SK-N-SH (cell line): ENCODE results near the gene TFB2M. TPM values are rescaled to one million over a fixed set of nuclear protein-coding genes. Genes with fewer than 3 reads are reported as not detected.

Experiments used
- CTCF ChIA-PET: fragments of 300-600, 350-600 bp; formaldehyde crosslinking; extraction: SDS; loops from one replicate; lab custom pipeline; 2021; lab: Yijun Ruan, JAX
- POLR2A ChIA-PET: fragments of 350-600 bp; sonication (Branson Sonifier 250); formaldehyde crosslinking; extraction: SDS; loops from one replicate; lab custom pipeline; 2020; ENCODE audit warnings: antibody characterized with exemption, inconsistent platforms; lab: Yijun Ruan, JAX
- DNase-seq: peaks from one replicate; pipeline ENCODE4 v3.0.0; 2012
- H2AFZ ChIP-seq: fragments of 200-600 bp; sonication (generic); 2 replicates; pipeline ENCODE4 v1.8.1; 2016; ENCODE audit warnings: antibody characterized with exemption, mild to moderate bottlenecking, low read depth
- H3F3A ChIP-seq: fragments of 200-600 bp; sonication (generic); replicated peaks from 2 replicates; pipeline ENCODE3; 2016; ENCODE audit warnings: antibody characterized with exemption, mild to moderate bottlenecking; ENCODE audit not compliant: insufficient read depth
- H3K27ac ChIP-seq, 2 experiments: fragments of 200-500 bp in 1 of 2; fragments of 200-600 bp in 1 of 2; sonication (Bioruptor generic) in 1 of 2; sonication (generic), shearing (Covaris generic) in 1 of 2; 2 replicates each; pipeline versions ENCODE4 v1.5.1 to v1.6.1; 2014 to 2016; ENCODE audit warnings: low read depth in 2 of 2, inconsistent platforms in 1 of 2, low read length in 1 of 2, mild to moderate bottlenecking in 1 of 2, mixed read lengths in 1 of 2
- H3K27me3 ChIP-seq: fragments of 200-600 bp; sonication (generic), shearing (Covaris generic); 2 replicates; pipeline ENCODE4 v1.6.1; 2016; ENCODE audit warnings: mixed run types; ENCODE audit not compliant: insufficient read depth
- H3K36me3 ChIP-seq, 2 experiments: fragments of 200-500 bp in 1 of 2; fragments of 200-600 bp in 1 of 2; sonication (Bioruptor generic) in 1 of 2; sonication (generic) in 1 of 2; replicated peaks in 1 of 2; 2 replicates each; pipeline versions ENCODE3 to v1.5.1; 2014 to 2016; ENCODE audit warnings: low read length in 1 of 2, mild to moderate bottlenecking in 1 of 2; ENCODE audit not compliant: insufficient read depth in 2 of 2, control insufficient read depth in 1 of 2
- H3K4me1 ChIP-seq, 2 experiments: fragments of 200-500 bp in 1 of 2; fragments of 200-600 bp in 1 of 2; sonication (Bioruptor generic) in 1 of 2; sonication (generic), shearing (Covaris generic) in 1 of 2; 2 replicates each; pipeline versions ENCODE4 v1.5.1 to v1.6.1; 2014 to 2016; ENCODE audit warnings: low read depth in 1 of 2, low read length in 1 of 2, mixed run types in 1 of 2; ENCODE audit not compliant: insufficient read depth in 2 of 2, control insufficient read depth in 1 of 2
- H3K4me2 ChIP-seq: fragments of 200-600 bp; sonication (generic), shearing (Covaris generic); 2 replicates; pipeline ENCODE4 v1.6.1; 2017; ENCODE audit warnings: mixed run types
- H3K4me3 ChIP-seq, 2 experiments: fragments of 200-500 bp in 1 of 2; fragments of 200-600 bp in 1 of 2; sonication (Bioruptor generic) in 1 of 2; sonication (generic), shearing (Covaris generic) in 1 of 2; 2 replicates each; pipeline versions ENCODE4 v1.5.1 to v1.8.1; 2014 to 2016; ENCODE audit warnings: low read depth in 2 of 2, inconsistent platforms in 1 of 2, low read length in 1 of 2, mild to moderate bottlenecking in 1 of 2, mixed read lengths in 1 of 2, moderate library complexity in 1 of 2
- H3K79me2 ChIP-seq: fragments of 200-600 bp; sonication (generic); 2 replicates; pipeline ENCODE4 v1.8.1; 2017; ENCODE audit warnings: mild to moderate bottlenecking; ENCODE audit not compliant: insufficient read depth
- H3K9ac ChIP-seq: fragments of 200-600 bp; sonication (generic); 2 replicates; pipeline ENCODE4 v1.6.1; 2017; ENCODE audit warnings: mixed run types
- H3K9me2 ChIP-seq: fragments of 200-600 bp; sonication (generic); 2 replicates; pipeline ENCODE4 v1.6.1; 2017; ENCODE audit warnings: mixed run types
- H3K9me3 ChIP-seq: fragments of 200-600 bp; sonication (generic); 2 replicates; pipeline ENCODE4 v1.6.1; 2017; ENCODE audit warnings: mixed run types, mild to moderate bottlenecking, moderate library complexity
- H4K20me1 ChIP-seq: fragments of 200-600 bp; sonication (generic); 2 replicates; pipeline ENCODE4 v1.6.1; 2017; ENCODE audit warnings: mild to moderate bottlenecking, mixed run types; ENCODE audit not compliant: insufficient read depth
- EP300 ChIP-seq, 2 experiments: IDR thresholded peaks; 2 replicates each; pipeline versions ENCODE4 v1.4.0 to v1.6.1; 2012; ENCODE audit warnings: borderline replicate concordance in 1 of 2, low read depth in 1 of 2, low read length in 1 of 2
- EZH2phosphoT487 ChIP-seq: fragments of 200-600 bp; sonication (generic); IDR thresholded peaks from 2 replicates; pipeline ENCODE4 v1.6.1; 2017; ENCODE audit warnings: low read depth, mixed run types, mild to moderate bottlenecking, antibody characterized with exemption, moderate library complexity, borderline replicate concordance
- FOSL2 ChIP-seq: IDR thresholded peaks from 2 replicates; pipeline ENCODE4 v1.4.0; 2012; ENCODE audit warnings: low read depth, mild to moderate bottlenecking, moderate library complexity, borderline replicate concordance
- FOXJ3 ChIP-seq: sonication (generic); formaldehyde crosslinking; IDR thresholded peaks from 2 replicates; pipeline ENCODE4 v1.5.1; 2020; ENCODE audit warnings: mild to moderate bottlenecking, missing genetic modification reagents
- GATA2 ChIP-seq: sonication (generic); formaldehyde crosslinking; IDR thresholded peaks from 2 replicates; pipeline ENCODE4 v1.5.0; 2020; ENCODE audit warnings: mild to moderate bottlenecking, missing genetic modification reagents
- IRF3 ChIP-seq: fragments of 150-350 bp; IDR thresholded peaks from 2 replicates; pipeline ENCODE4 v1.6.1; 2016; ENCODE audit warnings: mild to moderate bottlenecking, low read depth, low read length
- MEF2A ChIP-seq: IDR thresholded peaks from 2 replicates; pipeline ENCODE4 v1.4.0; 2012; ENCODE audit warnings: low read depth, borderline replicate concordance
- MXI1 ChIP-seq: IDR thresholded peaks from 2 replicates; pipeline ENCODE4 v1.6.1; 2012; ENCODE audit warnings: mild to moderate bottlenecking, low read depth, low read length, improper control_type of control experiment
- NFIC ChIP-seq: IDR thresholded peaks from 2 replicates; pipeline ENCODE4 v1.4.0; 2012; ENCODE audit warnings: borderline replicate concordance
- RAD21 ChIP-seq: IDR thresholded peaks from 2 replicates; pipeline ENCODE4 v1.6.1; 2012; ENCODE audit warnings: mild to moderate bottlenecking, low read length
- REST ChIP-seq: IDR thresholded peaks from 2 replicates; pipeline ENCODE4 v1.6.1; 2012; ENCODE audit warnings: mild to moderate bottlenecking, low read depth, low read length, moderate library complexity
- SIN3A ChIP-seq: IDR thresholded peaks from 2 replicates; pipeline ENCODE4 v1.6.1; 2012; ENCODE audit warnings: low read depth, mild to moderate bottlenecking, low read length, moderate library complexity, borderline replicate concordance
- SMC3 ChIP-seq: IDR thresholded peaks from 2 replicates; pipeline ENCODE4 v1.6.1; 2012; ENCODE audit warnings: low read depth, low read length, improper control_type of control experiment
- WGBS: methylation state at CpG from one replicate; pipeline ENCODE4 v1.1.6; 2017; ENCODE audit warnings: low lambda C conversion rate; 5-methylcytosine and 5-hydroxymethylcytosine counted together
- polyA plus RNA-seq, 3 experiments: library from polyadenylated mRNA; depleted of rRNA; stranded (reverse); fragments of >200 nt; gene quantifications; 2 replicates each; pipeline ENCODE4 v1.2.3, GENCODE V29; 2012

TFB2M gene
- polyA plus RNA-seq, 1 of the 3 experiments (the other 2 are of a cell fraction) = 17.3 TPM

- no peak for TF ChIP-seq REST
- no peak for TF ChIP-seq IRF3
- no peak for TF ChIP-seq SIN3A
- no peak for TF ChIP-seq RAD21
- no peak for TF ChIP-seq FOSL2
- TF ChIP-seq MEF2A = no peak
- no peak for TF ChIP-seq SMC3
- TF ChIP-seq EZH2phosphoT487 = no peak
- TF ChIP-seq EP300 (IDR thresholded peaks at IDR 0.05; ENCODE audit: borderline replicate concordance in 1 of 2, low read depth in 1 of 2, low read length in 1 of 2) = no peak
- TF ChIP-seq GATA2 (CRISPR knock-in tag) = no peak
- TF ChIP-seq FOXJ3 (CRISPR knock-in tag) = no peak
Observed at GRCh38 chr1:246544001-246544400, 22.1 kb downstream of the TFB2M start (continued).

- peaks cover 38 to 43% of the 10 kb centered on the region in 2 experiments for H3K36me3 ChIP-seq
- no peak for DNase-seq
- POLR2A ChIA-PET = no interaction called here
- no peak for TF ChIP-seq NFIC
- no peak for TF ChIP-seq FOXJ3 (CRISPR knock-in tag)
- TF ChIP-seq GATA2 (CRISPR knock-in tag) = no peak
- no peak for TF ChIP-seq MXI1
- CTCF ChIA-PET = interaction anchor here (1.5 kb wide), 1 partner anchor 149 kb away, joined by 5 read pairs; no protein-coding TSS in a partner anchor
- no peaks in the 10 kb centered on the region for H4K20me1 ChIP-seq
- no peaks in the 10 kb centered on the region for H3K9me2 ChIP-seq
- peaks cover 5% of the 10 kb centered on the region for H3F3A ChIP-seq
- WGBS = 81% methylated on average over 7 of the region's 7 CpGs
- no peak overlapping the region for H3K4me2 ChIP-seq
- H3K4me1 ChIP-seq = no peaks in the 10 kb centered on the region
- H2AFZ ChIP-seq = no peak overlapping the region
- H3K27me3 ChIP-seq = no peaks in the 10 kb centered on the region
- no peak overlapping the region for H3K4me3 ChIP-seq
- H3K79me2 ChIP-seq = no peaks in the 10 kb centered on the region; the same call in 1 of the 2 replicates
- no peak overlapping the region for H3K27ac ChIP-seq
- H3K9ac ChIP-seq = no peak overlapping the region
- no peaks in the 10 kb centered on the region for H3K9me3 ChIP-seq
Observed at GRCh38 chr1:246540738-246541491, 25.1 kb downstream of the TFB2M start.
